ENCODE measurements around the gene LTV1. TPM values are rescaled to one million over a fixed set of nuclear protein-coding genes. Genes with fewer than 3 reads are reported as not detected.

Gene LTV1
- total and polyA plus RNA-seq, 2 donors from 2014 or later = 15.0 to 17.8 TPM

DNA sequence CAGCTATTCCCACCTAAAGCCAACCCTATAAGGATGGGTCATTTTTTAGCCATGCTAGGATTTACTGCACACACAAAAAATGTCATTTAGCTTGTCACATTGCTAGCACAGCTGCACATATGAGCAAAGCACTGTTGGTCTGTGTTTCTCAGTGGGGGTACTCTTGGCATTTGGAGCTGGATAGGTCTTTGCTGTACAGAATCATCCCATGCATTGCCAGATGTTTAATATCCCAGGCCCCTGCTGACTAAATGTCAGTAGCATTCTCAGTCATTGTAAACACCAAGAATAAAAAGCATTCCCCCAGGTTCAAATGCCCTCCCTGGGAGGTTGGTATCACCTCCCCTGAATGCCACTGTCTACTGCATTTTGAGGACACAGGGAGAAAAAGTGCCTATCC is 14.6 kb upstream of the LTV1 start:
- Histone ChIP-seq H3K4me3 (ENCODE audit: low read length in 3 of 3) (no peak overlapping the region), H3K27ac (ENCODE audit: low read depth in 2 of 2, low read length in 2 of 2) (no peak overlapping the region), H3K27me3 (ENCODE audit: control insufficient read depth, insufficient read depth, low read length) (no peaks in the 10 kb centered on the region), H3K9me3 (ENCODE audit: control insufficient read depth in 2 of 3, insufficient read depth in 1 of 3, low read length in 3 of 3) (no peaks in the 10 kb centered on the region), H3K9ac (ENCODE audit: low read length in 3 of 3) (no peak overlapping the region), H3K36me3 (ENCODE audit: control insufficient read depth in 2 of 3, insufficient read depth in 3 of 3, low read length in 3 of 3) (no peaks in the 10 kb centered on the region), H3K4me1 (ENCODE audit: control insufficient read depth in 2 of 3, insufficient read depth in 2 of 3, low read depth in 1 of 3, low read length in 3 of 3) (no peaks in the 10 kb centered on the region)
- FAIRE-seq = no peak
- TF ChIP-seq, protein P1, sequence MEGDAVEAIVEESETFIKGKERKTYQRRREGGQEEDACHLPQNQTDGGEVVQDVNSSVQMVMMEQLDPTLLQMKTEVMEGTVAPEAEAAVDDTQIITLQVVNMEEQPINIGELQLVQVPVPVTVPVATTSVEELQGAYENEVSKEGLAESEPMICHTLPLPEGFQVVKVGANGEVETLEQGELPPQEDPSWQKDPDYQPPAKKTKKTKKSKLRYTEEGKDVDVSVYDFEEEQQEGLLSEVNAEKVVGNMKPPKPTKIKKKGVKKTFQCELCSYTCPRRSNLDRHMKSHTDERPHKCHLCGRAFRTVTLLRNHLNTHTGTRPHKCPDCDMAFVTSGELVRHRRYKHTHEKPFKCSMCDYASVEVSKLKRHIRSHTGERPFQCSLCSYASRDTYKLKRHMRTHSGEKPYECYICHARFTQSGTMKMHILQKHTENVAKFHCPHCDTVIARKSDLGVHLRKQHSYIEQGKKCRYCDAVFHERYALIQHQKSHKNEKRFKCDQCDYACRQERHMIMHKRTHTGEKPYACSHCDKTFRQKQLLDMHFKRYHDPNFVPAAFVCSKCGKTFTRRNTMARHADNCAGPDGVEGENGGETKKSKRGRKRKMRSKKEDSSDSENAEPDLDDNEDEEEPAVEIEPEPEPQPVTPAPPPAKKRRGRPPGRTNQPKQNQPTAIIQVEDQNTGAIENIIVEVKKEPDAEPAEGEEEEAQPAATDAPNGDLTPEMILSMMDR (IDR thresholded peaks at IDR 0.05; ENCODE audit: borderline replicate concordance, extremely low read depth, insufficient read depth) = no peak
- DNase-seq = no peak
- intact Hi-C loops (cut with DNase I) = no loop called here

DNA sequence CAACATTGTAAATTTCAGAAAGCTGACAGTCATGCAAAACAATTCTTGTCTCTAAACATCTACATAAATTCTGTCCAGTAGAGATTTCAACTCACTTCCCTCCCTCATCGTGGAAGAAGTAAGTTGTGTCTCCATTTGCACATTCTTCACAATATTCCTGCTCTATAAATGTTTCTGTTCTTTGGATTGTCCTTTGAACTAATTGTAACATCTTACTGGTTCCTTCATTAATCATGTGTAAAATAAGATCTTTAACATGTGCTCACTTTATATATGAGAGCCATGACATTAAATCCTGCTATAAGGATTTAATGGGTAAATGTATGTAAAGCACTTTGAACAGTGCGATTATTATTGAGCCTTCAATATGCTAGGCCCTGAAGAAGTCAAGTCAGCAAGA is 7.0 kb upstream of the LTV1 start:
- DNase-seq = no peak
- intact Hi-C loops (cut with DNase I) = no loop called here

DNA sequence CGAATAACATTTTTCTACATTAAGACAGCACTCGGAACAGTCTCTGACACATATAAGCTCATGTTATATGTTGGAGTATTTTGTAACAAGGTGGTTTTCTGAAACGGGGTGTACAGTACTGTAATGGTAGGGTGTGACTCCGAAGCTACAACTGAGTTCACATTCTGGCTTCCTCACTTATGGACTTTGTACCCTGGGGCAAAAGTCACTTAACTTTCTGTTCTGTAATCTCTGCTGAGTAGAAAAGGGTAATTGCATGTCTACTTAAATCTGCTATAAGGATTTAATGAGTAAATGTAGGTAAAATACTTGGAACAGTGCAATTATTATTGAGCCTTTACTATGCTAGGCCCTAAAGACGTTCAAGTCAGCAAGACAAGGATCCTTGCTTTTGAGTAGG is 4.7 kb upstream of the LTV1 start:
- Histone ChIP-seq H3K27ac (ENCODE audit: low read depth in 2 of 2, low read length in 2 of 2) (no peak overlapping the region), H3K9ac (ENCODE audit: low read length in 3 of 3) (no peak overlapping the region), H3K4me1 (ENCODE audit: control insufficient read depth in 2 of 3, insufficient read depth in 2 of 3, low read depth in 1 of 3, low read length in 3 of 3) (no peaks in the 10 kb centered on the region), H3K27me3 (ENCODE audit: control insufficient read depth, insufficient read depth, low read length) (no peaks in the 10 kb centered on the region), H3K36me3 (ENCODE audit: control insufficient read depth in 2 of 3, insufficient read depth in 3 of 3, low read length in 3 of 3) (no peaks in the 10 kb centered on the region), H3K4me3 (ENCODE audit: low read length in 3 of 3) (no peak overlapping the region), H3K9me3 (ENCODE audit: control insufficient read depth in 2 of 3, insufficient read depth in 1 of 3, low read length in 3 of 3) (no peaks in the 10 kb centered on the region)
- FAIRE-seq (no peak), DNase-seq (no peak)
- intact Hi-C loops (cut with DNase I) = no loop called here
- TF ChIP-seq, protein P1 (IDR thresholded peaks at IDR 0.05; ENCODE audit: borderline replicate concordance, extremely low read depth, insufficient read depth) = no peak

More for the DNA sequence above, 7.0 kb upstream of the LTV1 start:
- Histone ChIP-seq H3K27me3 (ENCODE audit: control insufficient read depth, insufficient read depth, low read length) (no peaks in the 10 kb centered on the region), H3K36me3 (ENCODE audit: control insufficient read depth in 2 of 3, insufficient read depth in 3 of 3, low read length in 3 of 3) (no peaks in the 10 kb centered on the region), H3K4me3 (ENCODE audit: low read length in 3 of 3) (no peak overlapping the region), H3K9ac (ENCODE audit: low read length in 3 of 3) (no peak overlapping the region), H3K27ac (ENCODE audit: low read depth in 2 of 2, low read length in 2 of 2) (no peak overlapping the region), H3K4me1 (ENCODE audit: control insufficient read depth in 2 of 3, insufficient read depth in 2 of 3, low read depth in 1 of 3, low read length in 3 of 3) (no peaks in the 10 kb centered on the region), H3K9me3 (ENCODE audit: control insufficient read depth in 2 of 3, insufficient read depth in 1 of 3, low read length in 3 of 3) (no peaks in the 10 kb centered on the region)
- TF ChIP-seq, protein P1 (IDR thresholded peaks at IDR 0.05; ENCODE audit: borderline replicate concordance, extremely low read depth, insufficient read depth) = no peak
- FAIRE-seq = no peak

DNA sequence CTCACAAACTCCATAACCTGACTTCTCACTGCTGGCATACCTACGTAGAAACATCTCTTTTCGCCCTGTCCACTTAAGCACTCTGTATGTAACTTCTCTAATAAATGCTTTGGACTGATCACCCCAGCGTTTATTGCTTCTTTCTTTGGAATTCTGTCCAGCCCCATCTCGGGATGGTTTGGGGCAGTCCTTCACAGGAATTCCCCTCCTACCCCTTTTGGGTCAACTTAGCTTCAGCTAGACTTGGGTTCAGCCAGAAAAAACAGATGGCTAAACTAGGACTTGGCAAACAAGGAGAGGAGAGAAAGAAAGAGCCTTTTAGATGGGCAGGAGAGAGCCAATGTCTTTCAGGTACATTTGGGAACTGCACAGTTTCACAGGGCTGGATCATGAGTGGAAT is 3.9 kb upstream of the LTV1 start:
- no peak overlapping the region for H3K27ac ChIP-seq (ENCODE audit: low read depth in 2 of 2, low read length in 2 of 2)
- TF ChIP-seq, protein P1 (IDR thresholded peaks at IDR 0.05; ENCODE audit: borderline replicate concordance, extremely low read depth, insufficient read depth) = no peak
- no peak for FAIRE-seq
- no peak overlapping the region for H3K9ac ChIP-seq (ENCODE audit: low read length in 3 of 3)
- no peaks in the 10 kb centered on the region for H3K27me3 ChIP-seq (ENCODE audit: control insufficient read depth, insufficient read depth, low read length)
- peaks cover 0 to 4% (median 4%) of the 10 kb centered on the region in 3 donors for H3K4me1 ChIP-seq (ENCODE audit: control insufficient read depth in 2 of 3, insufficient read depth in 2 of 3, low read depth in 1 of 3, low read length in 3 of 3)
- no peaks in the 10 kb centered on the region for H3K9me3 ChIP-seq (ENCODE audit: control insufficient read depth in 2 of 3, insufficient read depth in 1 of 3, low read length in 3 of 3)
- no peak overlapping the region for H3K4me3 ChIP-seq (ENCODE audit: low read length in 3 of 3)
- intact Hi-C loops (cut with DNase I) = no loop called here
- peak in 1 of 5 donors; percentile 12 for DNase-seq
- H3K36me3 ChIP-seq (ENCODE audit: control insufficient read depth in 2 of 3, insufficient read depth in 3 of 3, low read length in 3 of 3) = no peaks in the 10 kb centered on the region

All from kidney (tissue), 14 donors.